NB4 (cell line): ENCODE results near the gene RPL37A.

Source experiments
- CTCF ChIP-seq: IDR thresholded peaks from one replicate; pipeline ENCODE4 v1.5.1; 2012; ENCODE audit warnings: low read depth, low read length
- POLR2A ChIP-seq: IDR thresholded peaks from 2 replicates; pipeline ENCODE4 v1.6.1; 2011; ENCODE audit warnings: mild to moderate bottlenecking; ENCODE audit not compliant: insufficient read length; ENCODE audit errors: extremely low read depth

GRCh38 chr2:216493334-216493685 is 5.3 kb upstream of the RPL37A start:
- TF ChIP-seq CTCF: no peak
- no peak for TF ChIP-seq POLR2A
